ENCODE data around the gene SVIL.
"Not testable (repeated sequence)": the region's sequence is repeated elsewhere in the genome, so short reads cannot be mapped to it uniquely, and the experiment has no call there.

The SVIL gene

DNA sequence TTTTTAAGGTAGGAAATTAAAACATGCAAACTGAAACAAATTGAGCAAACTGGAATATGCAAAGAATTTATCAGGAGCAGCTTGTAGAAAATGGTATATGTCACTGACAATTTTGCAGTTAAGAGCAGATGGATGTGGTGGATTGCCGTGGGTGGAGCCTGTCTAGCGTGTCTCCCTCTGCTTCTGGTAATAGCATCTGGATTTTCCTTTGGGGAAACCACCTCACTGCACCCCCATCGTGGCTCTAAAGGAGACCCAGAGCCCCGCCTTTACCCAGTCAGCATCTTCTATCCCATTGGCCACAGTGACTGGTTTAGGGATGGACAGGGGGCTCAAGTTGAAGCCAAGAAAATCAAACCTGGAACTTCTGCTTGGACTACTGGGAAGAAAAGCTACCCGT, 142.9 kb downstream of the SVIL start:
- no peaks in the 10 kb centered on the region for H3K9me3 ChIP-seq (ENCODE audit: low read length)
- no peaks in the 10 kb centered on the region for H3K36me3 ChIP-seq (ENCODE audit: insufficient read depth, low read length)
- H2AFZ ChIP-seq (ENCODE audit: low read length) = no peak overlapping the region
- no peak overlapping the region for H3K4me3 ChIP-seq (ENCODE audit: low read depth, low read length, poor library complexity, severe bottlenecking)
- no peaks in the 10 kb centered on the region for H3K9me2 ChIP-seq (ENCODE audit: low read depth, low read length)
- no peaks in the 10 kb centered on the region for H3K79me2 ChIP-seq (ENCODE audit: insufficient read depth, low read length)
- no peak overlapping the region for H3K4me2 ChIP-seq (ENCODE audit: low read length)
- no peaks in the 10 kb centered on the region for H3F3A ChIP-seq (ENCODE audit: insufficient read depth, low read length)
- no peaks in the 10 kb centered on the region for H3K27me3 ChIP-seq (ENCODE audit: insufficient read depth, low read length)
- H3K9ac ChIP-seq (ENCODE audit: low read length) = no peak overlapping the region
- H4K20me1 ChIP-seq (ENCODE audit: insufficient read depth, low read length) = no peaks in the 10 kb centered on the region
- TF ChIP-seq, protein P1, sequence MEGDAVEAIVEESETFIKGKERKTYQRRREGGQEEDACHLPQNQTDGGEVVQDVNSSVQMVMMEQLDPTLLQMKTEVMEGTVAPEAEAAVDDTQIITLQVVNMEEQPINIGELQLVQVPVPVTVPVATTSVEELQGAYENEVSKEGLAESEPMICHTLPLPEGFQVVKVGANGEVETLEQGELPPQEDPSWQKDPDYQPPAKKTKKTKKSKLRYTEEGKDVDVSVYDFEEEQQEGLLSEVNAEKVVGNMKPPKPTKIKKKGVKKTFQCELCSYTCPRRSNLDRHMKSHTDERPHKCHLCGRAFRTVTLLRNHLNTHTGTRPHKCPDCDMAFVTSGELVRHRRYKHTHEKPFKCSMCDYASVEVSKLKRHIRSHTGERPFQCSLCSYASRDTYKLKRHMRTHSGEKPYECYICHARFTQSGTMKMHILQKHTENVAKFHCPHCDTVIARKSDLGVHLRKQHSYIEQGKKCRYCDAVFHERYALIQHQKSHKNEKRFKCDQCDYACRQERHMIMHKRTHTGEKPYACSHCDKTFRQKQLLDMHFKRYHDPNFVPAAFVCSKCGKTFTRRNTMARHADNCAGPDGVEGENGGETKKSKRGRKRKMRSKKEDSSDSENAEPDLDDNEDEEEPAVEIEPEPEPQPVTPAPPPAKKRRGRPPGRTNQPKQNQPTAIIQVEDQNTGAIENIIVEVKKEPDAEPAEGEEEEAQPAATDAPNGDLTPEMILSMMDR (IDR thresholded peaks at IDR 0.05; ENCODE audit: low read length) = no peak
- TF ChIP-seq EZH2 (IDR thresholded peaks at IDR 0.05; ENCODE audit: borderline replicate concordance, low read length) = no peak
- H3K4me1 ChIP-seq (ENCODE audit: insufficient read depth, low read length, severe bottlenecking) = no peaks in the 10 kb centered on the region
- no peak overlapping the region for H3K27ac ChIP-seq (ENCODE audit: low read depth, low read length, poor library complexity, severe bottlenecking)

DNA sequence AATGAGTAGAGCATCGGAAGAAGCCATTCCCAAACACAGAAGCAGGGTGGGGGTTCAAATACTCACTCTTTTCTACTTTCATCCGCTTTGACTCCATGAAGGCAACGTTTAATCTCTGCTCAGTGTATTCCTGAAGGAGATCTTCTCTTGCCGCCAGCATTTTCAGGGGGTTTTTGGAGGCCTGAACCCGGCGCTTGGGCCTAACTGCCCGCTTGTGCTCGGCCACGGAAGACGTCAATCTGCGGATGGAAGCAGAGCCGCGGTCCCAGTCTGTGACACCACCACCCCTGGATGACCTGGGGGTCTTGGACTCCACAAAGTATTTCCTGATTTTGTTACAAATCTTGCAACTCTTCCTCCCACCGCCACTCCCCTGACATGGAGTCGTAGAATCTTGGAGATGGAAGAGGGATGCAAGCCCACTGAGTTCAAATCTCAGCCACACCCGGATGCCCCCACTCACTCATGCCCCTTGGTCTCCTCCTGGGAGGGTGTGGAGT, 143.9 kb downstream of the SVIL start:
- H3F3A ChIP-seq (ENCODE audit: insufficient read depth, low read length); H3K4me1 ChIP-seq (ENCODE audit: insufficient read depth, low read length, severe bottlenecking); H4K20me1 ChIP-seq (ENCODE audit: insufficient read depth, low read length): not testable (repeated sequence)

DNA sequence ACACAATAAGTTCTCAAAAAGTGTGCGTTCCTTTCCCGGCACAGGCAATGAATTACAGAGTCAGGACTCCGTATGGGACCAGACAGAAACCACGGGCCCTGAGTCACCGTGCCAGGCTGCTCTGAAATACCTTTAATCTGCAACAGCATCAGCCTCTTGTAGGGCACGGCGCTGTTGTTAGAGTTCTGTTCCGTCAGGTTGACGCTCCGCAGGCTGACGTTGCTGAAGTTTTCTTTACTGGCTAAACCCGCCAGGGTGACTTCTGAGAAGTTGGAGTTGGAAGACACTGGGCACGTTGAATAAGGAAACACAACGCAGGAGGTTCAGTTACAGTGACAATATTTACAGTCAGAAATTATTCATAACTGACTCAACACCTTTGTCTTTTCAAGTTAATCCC, 146.3 kb downstream of the SVIL start:
- not testable (repeated sequence) for H3K9me2 ChIP-seq (ENCODE audit: low read depth, low read length); H3K4me3 ChIP-seq (ENCODE audit: low read depth, low read length, poor library complexity, severe bottlenecking); H3F3A ChIP-seq (ENCODE audit: insufficient read depth, low read length); H3K27me3 ChIP-seq (ENCODE audit: insufficient read depth, low read length); H3K79me2 ChIP-seq (ENCODE audit: insufficient read depth, low read length); H2AFZ ChIP-seq (ENCODE audit: low read length); H3K36me3 ChIP-seq (ENCODE audit: insufficient read depth, low read length); H3K9me3 ChIP-seq (ENCODE audit: low read length); H3K27ac ChIP-seq (ENCODE audit: low read depth, low read length, poor library complexity, severe bottlenecking); H3K9ac ChIP-seq (ENCODE audit: low read length); H3K4me2 ChIP-seq (ENCODE audit: low read length); H3K4me1 ChIP-seq (ENCODE audit: insufficient read depth, low read length, severe bottlenecking); H4K20me1 ChIP-seq (ENCODE audit: insufficient read depth, low read length)

More for the DNA sequence above, 143.9 kb downstream of the SVIL start:
- not testable (repeated sequence) for H3K79me2 ChIP-seq (ENCODE audit: insufficient read depth, low read length); H3K9me2 ChIP-seq (ENCODE audit: low read depth, low read length); H3K27ac ChIP-seq (ENCODE audit: low read depth, low read length, poor library complexity, severe bottlenecking); H3K4me2 ChIP-seq (ENCODE audit: low read length); H3K9ac ChIP-seq (ENCODE audit: low read length); H2AFZ ChIP-seq (ENCODE audit: low read length); H3K27me3 ChIP-seq (ENCODE audit: insufficient read depth, low read length); H3K36me3 ChIP-seq (ENCODE audit: insufficient read depth, low read length); H3K9me3 ChIP-seq (ENCODE audit: low read length); H3K4me3 ChIP-seq (ENCODE audit: low read depth, low read length, poor library complexity, severe bottlenecking)

DNA sequence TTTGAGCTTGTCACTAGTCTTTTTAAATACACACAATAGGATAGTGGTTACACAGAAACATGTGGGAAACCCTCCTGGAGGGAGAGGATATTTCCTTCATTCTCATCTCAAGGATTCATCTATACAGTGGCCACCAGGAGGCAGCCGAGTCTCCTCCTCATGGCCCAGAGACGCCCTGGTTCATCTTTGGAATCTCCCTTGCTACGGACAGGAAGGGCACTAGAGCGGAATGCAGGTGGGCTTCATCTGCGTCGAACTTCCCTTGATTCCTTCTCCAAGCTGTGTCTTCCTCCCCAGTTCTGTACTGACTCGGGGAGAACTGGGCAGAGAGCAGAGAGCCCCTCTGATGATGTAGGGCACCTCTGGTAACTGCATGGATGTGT, 146.9 kb downstream of the SVIL start:
- H3K36me3 ChIP-seq (ENCODE audit: insufficient read depth, low read length); H3K9me3 ChIP-seq (ENCODE audit: low read length); H3F3A ChIP-seq (ENCODE audit: insufficient read depth, low read length); H4K20me1 ChIP-seq (ENCODE audit: insufficient read depth, low read length); H3K79me2 ChIP-seq (ENCODE audit: insufficient read depth, low read length); H2AFZ ChIP-seq (ENCODE audit: low read length); H3K27ac ChIP-seq (ENCODE audit: low read depth, low read length, poor library complexity, severe bottlenecking); H3K4me2 ChIP-seq (ENCODE audit: low read length); H3K27me3 ChIP-seq (ENCODE audit: insufficient read depth, low read length); H3K4me1 ChIP-seq (ENCODE audit: insufficient read depth, low read length, severe bottlenecking); H3K4me3 ChIP-seq (ENCODE audit: low read depth, low read length, poor library complexity, severe bottlenecking); H3K9ac ChIP-seq (ENCODE audit: low read length); H3K9me2 ChIP-seq (ENCODE audit: low read depth, low read length): not testable (repeated sequence)
- TF ChIP-seq, protein P1 (IDR thresholded peaks at IDR 0.05; ENCODE audit: low read length) = peak; percentile 15; the same call in 1 of the 2 replicates

DNA sequence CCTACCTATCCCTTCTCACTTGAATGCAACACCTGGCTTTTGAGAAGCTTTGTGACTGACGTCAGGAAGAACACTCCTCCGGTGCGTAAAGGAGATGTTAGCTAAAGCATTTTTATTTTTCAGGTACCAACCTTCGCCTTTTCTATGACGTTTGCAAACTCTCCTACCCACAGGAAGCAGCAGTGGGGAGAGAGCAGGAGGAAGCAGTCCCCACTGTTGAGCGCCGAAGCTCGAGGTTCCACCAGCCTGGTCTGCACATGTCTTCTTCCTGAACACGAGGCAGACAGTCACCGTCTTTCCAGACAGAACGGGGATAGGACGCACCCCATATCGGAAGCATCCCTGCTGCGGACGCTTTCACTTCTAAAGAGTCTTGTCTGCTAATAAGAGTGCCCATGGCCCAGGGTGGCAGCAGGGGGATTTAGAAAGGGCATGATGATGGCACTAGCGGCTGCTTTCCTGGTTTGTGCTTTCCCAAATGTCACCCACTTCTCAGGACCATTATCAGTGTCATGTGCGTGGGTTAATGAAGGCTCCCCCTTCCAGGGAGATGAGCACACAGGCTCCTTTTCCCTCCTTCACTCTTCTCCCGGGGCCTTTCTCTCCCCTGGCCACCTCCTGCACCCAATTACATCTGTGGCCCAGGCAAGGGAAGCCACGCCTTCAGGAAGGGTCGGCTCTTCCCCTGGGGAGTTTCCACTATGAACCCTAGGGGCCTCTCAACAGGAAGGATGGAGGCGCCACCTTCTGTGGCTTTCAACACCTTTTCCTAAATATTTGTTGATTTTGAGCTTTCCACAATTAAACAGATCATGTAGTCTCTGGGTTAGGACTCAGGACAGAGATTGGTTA, 147.5 kb downstream of the SVIL start:
- H3K36me3 ChIP-seq (ENCODE audit: insufficient read depth, low read length); H3K9me3 ChIP-seq (ENCODE audit: low read length): not testable (repeated sequence)

More for the DNA sequence above, 147.5 kb downstream of the SVIL start:
- H3K27ac ChIP-seq (ENCODE audit: low read depth, low read length, poor library complexity, severe bottlenecking); H3K9me2 ChIP-seq (ENCODE audit: low read depth, low read length); H3K27me3 ChIP-seq (ENCODE audit: insufficient read depth, low read length); H3K4me2 ChIP-seq (ENCODE audit: low read length); H3K4me3 ChIP-seq (ENCODE audit: low read depth, low read length, poor library complexity, severe bottlenecking); H4K20me1 ChIP-seq (ENCODE audit: insufficient read depth, low read length); H3F3A ChIP-seq (ENCODE audit: insufficient read depth, low read length); H3K79me2 ChIP-seq (ENCODE audit: insufficient read depth, low read length); H3K4me1 ChIP-seq (ENCODE audit: insufficient read depth, low read length, severe bottlenecking); H3K9ac ChIP-seq (ENCODE audit: low read length); H2AFZ ChIP-seq (ENCODE audit: low read length): not testable (repeated sequence)

Data from OCI-LY1 (cell line).